HepG2 (cell line): ENCODE measurements around the gene NGRN. TPM values are rescaled to one million over a fixed set of nuclear protein-coding genes. Genes with fewer than 3 reads are reported as not detected.

Source experiments
- ARID3A ChIP-seq: IDR thresholded peaks from 2 replicates; pipeline ENCODE4 v1.6.1; 2012; ENCODE audit warnings: low read depth, low read length, improper control_type of control experiment
- BHLHE40 ChIP-seq: IDR thresholded peaks from 2 replicates; pipeline ENCODE4 v1.6.1; 2011; ENCODE audit warnings: low read length, improper control_type of control experiment
- CC2D1A ChIP-seq: sonication (generic); formaldehyde crosslinking; IDR thresholded peaks from 2 replicates; pipeline ENCODE4 v1.8.1; 2023; ENCODE audit warnings: mild to moderate bottlenecking, missing genetic modification reagents
- DBP ChIP-seq: sonication (generic); formaldehyde crosslinking; IDR thresholded peaks from 2 replicates; pipeline ENCODE4 v1.4.0; 2020; ENCODE audit warnings: missing genetic modification reagents; ENCODE audit errors: not compliant biosample characterization
- FOXO4 ChIP-seq: sonication (generic); formaldehyde crosslinking; conservative IDR thresholded peaks from 2 replicates; pipeline ENCODE4 v1.8.1; 2023; ENCODE audit warnings: missing genetic modification reagents
- HOXA9 ChIP-seq: sonication (generic); formaldehyde crosslinking; IDR thresholded peaks from 2 replicates; pipeline ENCODE4 v1.8.1; 2022; ENCODE audit warnings: missing genetic modification reagents, mild to moderate bottlenecking, moderate library complexity, borderline replicate concordance
- KAT8 ChIP-seq: IDR thresholded peaks from 2 replicates; pipeline ENCODE4 v1.6.1; 2016; ENCODE audit warnings: missing genetic modification reagents, missing compliant biosample characterization
- RBM39 ChIP-seq: fragments of 200-400 bp; formaldehyde crosslinking; IDR thresholded peaks from one replicate; pipeline ENCODE4 v1.6.1; 2018; ENCODE audit warnings: antibody characterized with exemption, mild to moderate bottlenecking, low read depth, low read length; ENCODE audit not compliant: poor library complexity, severe bottlenecking
- RFX1 ChIP-seq: fragments of 450-650 bp; IDR thresholded peaks from 2 replicates; pipeline ENCODE4 v1.6.1; 2017
- TOE1 ChIP-seq: sonication (generic); formaldehyde crosslinking; IDR thresholded peaks from 2 replicates; pipeline ENCODE4 v1.4.0; 2020; ENCODE audit warnings: mild to moderate bottlenecking, missing genetic modification reagents
- ZFX ChIP-seq: sonication (generic); formaldehyde crosslinking; IDR thresholded peaks from 2 replicates; pipeline ENCODE4 v1.4.0; 2020; ENCODE audit warnings: mild to moderate bottlenecking, low read depth, missing genetic modification reagents, moderate library complexity
- ZNF407 ChIP-seq: sonication (generic); formaldehyde crosslinking; IDR thresholded peaks from one replicate; pipeline ENCODE4 v1.5.1; 2020; ENCODE audit warnings: mild to moderate bottlenecking, missing genetic modification reagents; ENCODE audit errors: not compliant biosample characterization
- ZNF484 ChIP-seq: sonication (generic); formaldehyde crosslinking; IDR thresholded peaks from 2 replicates; pipeline ENCODE4 v1.5.1; 2020; ENCODE audit warnings: mild to moderate bottlenecking, low read depth, missing genetic modification reagents, borderline replicate concordance
- ZNF619 ChIP-seq: sonication (generic); formaldehyde crosslinking; IDR thresholded peaks from 2 replicates; pipeline ENCODE4 v1.4.0; 2020; ENCODE audit warnings: mild to moderate bottlenecking, missing genetic modification reagents
- ZNF747 ChIP-seq: sonication (generic); formaldehyde crosslinking; IDR thresholded peaks from 2 replicates; pipeline ENCODE4 v1.8.1; 2023; ENCODE audit warnings: missing genetic modification reagents, mild to moderate bottlenecking, borderline replicate concordance
- polyA plus RNA-seq, 8 experiments: library from polyadenylated mRNA; depleted of rRNA in 3 of 8; stranded (reverse) in 7 of 8; unstranded in 1 of 8; fragments of >200 nt; fragmentation: Illumina TruSeq in 4 of 8; extraction: Trizol in 4 of 8; gene quantifications; 2 replicates each; pipeline versions ENCODE4 v1.2.1 to v1.2.3, GENCODE V29; 2011 to 2016; ENCODE audit warnings: low read depth in 4 of 8, missing spikeins in 1 of 8, mixed read lengths in 1 of 8; ENCODE audit not compliant: insufficient read depth in 1 of 8
- total RNA-seq, 5 experiments: library from RNA; depleted of rRNA; stranded (reverse); fragments of >200 nt; fragmentation: Illumina TruSeq; extraction: Trizol; gene quantifications; 2 replicates each; pipeline ENCODE4 v1.2.3, GENCODE V29; 2016; ENCODE audit warnings: low read depth in 1 of 5

The NGRN gene
- total and polyA plus RNA-seq, 2 of the 13 experiments (the other 11 are each of a cell fraction or from before 2014, with no cell fraction given) = 39.8 to 63.7 TPM

GRCh38 chr15:90320062-90320884 is 54.8 kb downstream of the NGRN start (continued):
- TF ChIP-seq ZNF407 = no peak
- TF ChIP-seq RFX1 = no peak
- TF ChIP-seq ARID3A = 0 out of 2 replicates have a peak, but pooled peaks have one; percentile 27
- TF ChIP-seq ZNF619 (CRISPR knock-in tag) = no peak
- no peak for TF ChIP-seq ZFX
- TF ChIP-seq KAT8 (CRISPR knock-in tag) = no peak; the same call in 1 of the 2 replicates
- peak; percentile 46; the same call in 1 of the 2 replicates for TF ChIP-seq BHLHE40
- no peak for TF ChIP-seq RBM39
- TF ChIP-seq ZNF747 (CRISPR knock-in tag) = no peak
- TF ChIP-seq DBP (CRISPR knock-in tag) = no peak
- no peak for TF ChIP-seq FOXO4
- no peak for TF ChIP-seq HOXA9 (CRISPR knock-in tag)
- TF ChIP-seq CC2D1A = no peak
- no peak for TF ChIP-seq TOE1 (CRISPR knock-in tag)
- no peak for TF ChIP-seq ZNF484 (CRISPR knock-in tag)
